HCT116 (cell line): Measurements from ENCODE around the gene SEC11C. TPM values are rescaled to one million over a fixed set of nuclear protein-coding genes. Genes with fewer than 3 reads are reported as not detected.

Source experiments
- ATAC-seq: fragments of 200-7000 bp; cut with Tn5 transposase; 2 replicates; pipeline ENCODE4 v1.9.1; 2020; ENCODE audit warnings: mild to moderate bottlenecking, moderate library complexity
- BruUV-seq: library from RNA; stranded (reverse); fragments of 400-500 nt; replicated peaks from 2 replicates; lab custom pipeline; 2021; lab: Mats Ljungman, UMichigan
- CTCF ChIA-PET: fragments of 300-600 bp; sonication (Branson Sonifier 250); formaldehyde crosslinking; loops from one replicate; lab custom pipeline; 2021; ENCODE audit warnings: antibody characterized with exemption; lab: Charles Lee
- POLR2A ChIA-PET: fragments of 300-600, 350-600 bp; sonication (Branson Sonifier 250); formaldehyde crosslinking; loops from one replicate; lab custom pipeline; 2021; ENCODE audit warnings: antibody characterized with exemption; lab: Charles Lee
- RAD21 ChIA-PET, 2 experiments: fragments of 300-600 bp; sonication (Branson Sonifier 250); formaldehyde crosslinking; loops; one replicate each; lab custom pipeline; 2023; ENCODE audit warnings: low total read pairs in 2 of 2; ENCODE audit not compliant: uncharacterized antibody in 2 of 2, unreplicated experiment in 2 of 2, low non-redundant PET in 1 of 2; lab: Charles Lee
- DNase-seq: peaks from one replicate; pipeline ENCODE4 v3.0.0-alpha.2; 2010; ENCODE audit warnings: low read depth, low spot score
- H2AFZ ChIP-seq: fragments of 200-600 bp; shearing (Covaris generic), sonication (generic); 2 replicates; pipeline ENCODE4 v1.6.1; 2017; ENCODE audit warnings: low read depth, mixed run types, mixed read lengths, antibody characterized with exemption, low read length; ENCODE audit not compliant: poor library complexity, severe bottlenecking
- H3K27ac ChIP-seq: 2 replicates; pipeline ENCODE4 v1.5.1; 2012; ENCODE audit warnings: low read depth, low read length
- H3K27me3 ChIP-seq: fragments of 200-600 bp; sonication (generic); 2 replicates; pipeline ENCODE4 v1.6.1; 2016; ENCODE audit warnings: mixed run types, low read length, mixed read lengths; ENCODE audit not compliant: insufficient read depth
- H3K36me3 ChIP-seq, 2 experiments: fragments of 200-500 bp in 1 of 2; fragments of 200-600 bp in 1 of 2; sonication (Bioruptor generic) in 1 of 2; sonication (generic) in 1 of 2; 2 replicates each; pipeline versions ENCODE4 v1.5.1 to v1.6.1; 2014 to 2016; ENCODE audit warnings: low read length in 2 of 2, inconsistent platforms in 1 of 2, mixed read lengths in 1 of 2, mixed run types in 1 of 2; ENCODE audit not compliant: insufficient read depth in 2 of 2, control insufficient read depth in 1 of 2
- H3K4me1 ChIP-seq, 2 experiments: fragments of 200-600 bp in 1 of 2; sonication (generic) in 1 of 2; 2 replicates each; pipeline versions ENCODE4 v1.5.1 to v1.6.1; 2012 to 2017; ENCODE audit warnings: low read length in 2 of 2, inconsistent platforms in 1 of 2, mild to moderate bottlenecking in 1 of 2, mixed read lengths in 1 of 2, mixed run types in 1 of 2, moderate library complexity in 1 of 2; ENCODE audit not compliant: insufficient read depth in 2 of 2, control insufficient read depth in 1 of 2
- H3K4me2 ChIP-seq: fragments of 200-600 bp; sonication (generic); 2 replicates; pipeline ENCODE4 v1.6.1; 2017; ENCODE audit warnings: mixed run types, low read length, mixed read lengths
- H3K4me3 ChIP-seq, 2 experiments: fragments of 200-600 bp in 1 of 2; sonication (generic) in 1 of 2; replicated peaks in 1 of 2; 2 replicates each; pipeline ENCODE4 v1.5.1; 2011 to 2016; ENCODE audit warnings: low read length in 2 of 2, control low read depth in 1 of 2, low read depth in 1 of 2, mild to moderate bottlenecking in 1 of 2, mixed read lengths in 1 of 2, mixed run types in 1 of 2
- H3K79me2 ChIP-seq: fragments of 200-600 bp; sonication (generic); 2 replicates; pipeline ENCODE4 v1.6.1; 2017; ENCODE audit warnings: mild to moderate bottlenecking, mixed run types, low read length, moderate library complexity, mixed read lengths; ENCODE audit not compliant: insufficient read depth
- H3K9ac ChIP-seq: fragments of 200-600 bp; sonication (generic); 2 replicates; pipeline ENCODE4 v1.6.1; 2016; ENCODE audit warnings: low read length, mixed read lengths
- H3K9me2 ChIP-seq: fragments of 200-600 bp; sonication (generic), shearing (Covaris generic); 2 replicates; pipeline ENCODE4 v1.6.1; 2017; ENCODE audit warnings: mixed run types, mild to moderate bottlenecking, moderate library complexity; ENCODE audit not compliant: insufficient read depth
- H3K9me3 ChIP-seq, 2 experiments: fragments of 200-500 bp in 1 of 2; fragments of 200-600 bp in 1 of 2; sonication (Bioruptor generic) in 1 of 2; sonication (generic) in 1 of 2; 2 replicates each; pipeline ENCODE4 v1.6.1; 2014 to 2017; ENCODE audit warnings: low read length in 2 of 2, mixed read lengths in 2 of 2, inconsistent platforms in 1 of 2, low read depth in 1 of 2, mild to moderate bottlenecking in 1 of 2, mixed run types in 1 of 2, moderate library complexity in 1 of 2; ENCODE audit not compliant: control insufficient read depth in 1 of 2, insufficient read depth in 1 of 2
- H4K20me1 ChIP-seq: fragments of 200-600 bp; sonication (generic), shearing (Covaris generic); 2 replicates; pipeline ENCODE4 v1.6.1; 2017; ENCODE audit warnings: mixed run types, mild to moderate bottlenecking, moderate library complexity; ENCODE audit not compliant: insufficient read depth
- ATF3 ChIP-seq: IDR thresholded peaks from 2 replicates; pipeline ENCODE4 v1.6.1; 2012
- CBX3 ChIP-seq: IDR thresholded peaks from 2 replicates; pipeline ENCODE4 v1.6.1; 2012; ENCODE audit warnings: low read depth
- EGR1 ChIP-seq: IDR thresholded peaks from 2 replicates; pipeline ENCODE4 v1.6.1; 2012; ENCODE audit warnings: low read depth
- ELF1 ChIP-seq: IDR thresholded peaks from 2 replicates; pipeline ENCODE4 v1.6.1; 2012; ENCODE audit warnings: low read depth, borderline replicate concordance
- EZH2phosphoT487 ChIP-seq: fragments of 200-600 bp; IDR thresholded peaks from 2 replicates; pipeline ENCODE4 v1.6.1; 2018; ENCODE audit warnings: antibody characterized with exemption, borderline replicate concordance
- FOSL1 ChIP-seq: IDR thresholded peaks from 2 replicates; pipeline ENCODE4 v1.6.1; 2012; ENCODE audit warnings: low read depth
- JUND ChIP-seq: IDR thresholded peaks from 2 replicates; pipeline ENCODE4 v1.6.1; 2012
- POLR2A ChIP-seq: IDR thresholded peaks from 2 replicates; pipeline ENCODE4 v1.7.0; 2011; ENCODE audit warnings: borderline replicate concordance; ENCODE audit not compliant: insufficient read depth, insufficient read length; ENCODE audit errors: extremely low read depth
- RAD21 ChIP-seq: IDR thresholded peaks from 2 replicates; pipeline ENCODE4 v1.6.1; 2012; ENCODE audit warnings: low read depth, mild to moderate bottlenecking
- REST ChIP-seq: IDR thresholded peaks from 2 replicates; pipeline ENCODE4 v1.6.1; 2012; ENCODE audit warnings: low read depth
- SP1 ChIP-seq: IDR thresholded peaks from 2 replicates; pipeline ENCODE4 v1.6.1; 2012; ENCODE audit warnings: low read depth
- SRF ChIP-seq: IDR thresholded peaks from 2 replicates; pipeline ENCODE4 v1.6.1; 2012; ENCODE audit warnings: low read depth
- TCF7L2 ChIP-seq: IDR thresholded peaks from 2 replicates; pipeline ENCODE4 v1.7.0; 2011; ENCODE audit warnings: borderline replicate concordance, inconsistent platforms; ENCODE audit not compliant: insufficient read depth, insufficient read length; ENCODE audit errors: extremely low read depth
- ZBTB33 ChIP-seq: IDR thresholded peaks from 2 replicates; pipeline ENCODE4 v1.6.1; 2011; ENCODE audit warnings: mild to moderate bottlenecking, low read length, moderate library complexity; ENCODE audit not compliant: insufficient replicate concordance; ENCODE audit errors: extremely low read depth
- ZFX ChIP-seq: fragments of 450-650 bp; IDR thresholded peaks from 2 replicates; pipeline ENCODE4 v1.6.1; 2017
- ZNF274 ChIP-seq: fragments of 200-500 bp; sonication (Bioruptor generic); IDR thresholded peaks from 2 replicates; pipeline ENCODE4 v1.6.1; 2014; ENCODE audit warnings: mild to moderate bottlenecking, low read depth, low read length, inconsistent platforms
- intact Hi-C: fragments of 100-400 bp; cut with micrococcal nuclease; formaldehyde crosslinking; loops from 2 replicates; pipeline ENCODE4 v1.10.0; 2022
- total RNA-seq: library from RNA; stranded (reverse); gene quantifications from one replicate; pipeline ENCODE4 v1.2.1, GENCODE V29; 2021; ENCODE audit not compliant: unreplicated experiment

The SEC11C gene
- total RNA-seq, 1 experiment from 2014 or later: 42.2 TPM

- TF ChIP-seq TCF7L2: no peak
- no peak for TF ChIP-seq ATF3
- no peak for TF ChIP-seq REST
- TF ChIP-seq RAD21: no peak
- no peak for TF ChIP-seq ZFX
Measured at GRCh38 chr18:59149007-59149406, 9.3 kb downstream of the SEC11C start (continued).

- RAD21 ChIA-PET: no interaction called here
- BruUV-seq: no TSS peak
- CTCF ChIA-PET: no interaction called here
Measured at GRCh38 chr18:59149416-59149815, 9.7 kb downstream of the SEC11C start.

More at GRCh38 chr18:59149416-59149815, 9.7 kb downstream of the SEC11C start:
- no peak for ATAC-seq
- Histone ChIP-seq H3K36me3 (no peaks in the 10 kb centered on the region; a peak in 2 of 4 replicates), H3K4me1 (no peaks in the 10 kb centered on the region), H2AFZ (no peak overlapping the region), H3K27me3 (no peaks in the 10 kb centered on the region), H3K27ac (no peak overlapping the region), H3K9ac (no peak overlapping the region), H3K9me2 (no peaks in the 10 kb centered on the region), H3K4me3 (no peak overlapping the region), H3K79me2 (peaks cover 2% of the 10 kb centered on the region; the same call in 1 of the 2 replicates), H3K9me3 (no peaks in the 10 kb centered on the region), H4K20me1 (no peaks in the 10 kb centered on the region), H3K4me2 (no peak overlapping the region)
- TF ChIP-seq CBX3: no peak
- no peak for TF ChIP-seq FOSL1
- TF ChIP-seq RAD21: no peak
- no peak for TF ChIP-seq SP1
- TF ChIP-seq EGR1: no peak
- TF ChIP-seq ZBTB33: no peak
- TF ChIP-seq ZFX: no peak
- no peak for TF ChIP-seq JUND
- TF ChIP-seq EZH2phosphoT487: no peak
- no peak for TF ChIP-seq ZNF274
- TF ChIP-seq ELF1: no peak
- no peak for TF ChIP-seq REST
- TF ChIP-seq POLR2A: no peak
- no peak for TF ChIP-seq SRF
- intact Hi-C loops: no loop called here
- POLR2A ChIA-PET: no interaction called here
- no peak for DNase-seq
